DND-41 (cell line): ENCODE results near the gene FYB2.

Experiments used
- ATAC-seq: fragments of 200-7000 bp; cut with Tn5 transposase; 3 replicates; pipeline ENCODE4 v1.9.1; 2021; ENCODE audit warnings: low read depth; ENCODE audit not compliant: insufficient read depth
- DNase-seq: peaks from one replicate; pipeline ENCODE4 v3.0.0-alpha.2; 2020
- H2AFZ ChIP-seq: 2 replicates; pipeline ENCODE4 v1.6.0; 2012; ENCODE audit warnings: low read depth, low read length
- H3K27ac ChIP-seq: 2 replicates; pipeline ENCODE4 v1.5.1; 2012; ENCODE audit warnings: low read length, inconsistent platforms
- H3K27me3 ChIP-seq: fragments of 200-600 bp; sonication (generic); 2 replicates; pipeline ENCODE4 v1.6.0; 2012; ENCODE audit warnings: low read length, mild to moderate bottlenecking, inconsistent platforms; ENCODE audit not compliant: insufficient read depth, poor library complexity
- H3K36me3 ChIP-seq: 2 replicates; pipeline ENCODE4 v1.5.1; 2012; ENCODE audit warnings: low read length, inconsistent platforms; ENCODE audit not compliant: insufficient read depth
- H3K4me1 ChIP-seq: 2 replicates; pipeline ENCODE4 v1.5.1; 2012; ENCODE audit warnings: mild to moderate bottlenecking, low read length; ENCODE audit not compliant: insufficient read depth
- H3K4me2 ChIP-seq: 2 replicates; pipeline ENCODE4 v1.6.0; 2012; ENCODE audit warnings: mild to moderate bottlenecking, moderate library complexity, low read length, inconsistent platforms; ENCODE audit not compliant: insufficient read depth
- H3K4me3 ChIP-seq, 2 experiments: fragments of 200-600 bp in 1 of 2; shearing (Covaris generic) in 1 of 2; 2 replicates each; pipeline ENCODE4 v1.5.1; 2012 to 2016; ENCODE audit warnings: inconsistent platforms in 2 of 2, low read length in 2 of 2, mild to moderate bottlenecking in 2 of 2, low read depth in 1 of 2, moderate library complexity in 1 of 2
- H3K79me2 ChIP-seq: 2 replicates; pipeline ENCODE4 v1.6.0; 2012; ENCODE audit warnings: low read length, inconsistent platforms; ENCODE audit not compliant: insufficient read depth
- H3K9ac ChIP-seq: 2 replicates; pipeline ENCODE4 v1.6.0; 2012; ENCODE audit warnings: low read depth, mild to moderate bottlenecking, inconsistent platforms, low read length, moderate library complexity
- H3K9me3 ChIP-seq: 2 replicates; pipeline ENCODE4 v1.5.1; 2012; ENCODE audit warnings: low read length, moderate library complexity, mild to moderate bottlenecking, inconsistent platforms; ENCODE audit not compliant: insufficient read depth, severe bottlenecking
- H4K20me1 ChIP-seq: 2 replicates; pipeline ENCODE4 v1.6.0; 2012; ENCODE audit warnings: low read length; ENCODE audit not compliant: insufficient read depth
- CTCF ChIP-seq: IDR thresholded peaks from 2 replicates; pipeline ENCODE4 v1.5.1; 2012; ENCODE audit warnings: borderline replicate concordance, low read length, moderate library complexity, mild to moderate bottlenecking; ENCODE audit not compliant: poor library complexity, severe bottlenecking; ENCODE audit errors: extremely low read depth
- EZH2 ChIP-seq: IDR thresholded peaks from 3 replicates; pipeline ENCODE4 v1.6.1; 2012; ENCODE audit warnings: borderline replicate concordance, low read depth, mild to moderate bottlenecking, moderate library complexity, low read length, inconsistent platforms; ENCODE audit not compliant: severe bottlenecking

Gene FYB2

DNA sequence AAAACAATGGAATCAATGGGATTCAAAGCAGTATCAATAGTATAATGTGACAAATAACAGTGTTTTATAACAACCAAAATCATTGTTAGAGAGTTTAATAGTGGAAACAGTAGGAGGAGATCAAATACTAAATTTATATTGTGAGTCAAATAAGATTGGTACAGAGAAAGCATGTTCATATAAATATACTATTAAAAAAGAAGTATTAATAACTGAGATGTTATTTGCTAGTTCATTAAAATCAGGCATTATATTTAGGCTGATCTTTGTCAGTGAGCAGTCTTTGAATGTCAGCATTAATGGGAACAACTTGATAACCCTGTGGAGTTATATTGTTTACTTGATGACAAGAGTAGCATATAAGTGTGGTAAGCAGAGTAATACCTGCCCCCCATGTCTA is 143.4 kb downstream of the FYB2 start:
- Histone ChIP-seq H3K9me3 (no peaks in the 10 kb centered on the region), H3K36me3 (no peaks in the 10 kb centered on the region), H3K27ac (no peak overlapping the region), H3K4me2 (no peak overlapping the region), H4K20me1 (no peaks in the 10 kb centered on the region), H3K4me3 (no peak overlapping the region), H3K79me2 (no peaks in the 10 kb centered on the region), H3K27me3 (peaks cover 2% of the 10 kb centered on the region), H3K9ac (no peak overlapping the region), H2AFZ (no peak overlapping the region), H3K4me1 (no peaks in the 10 kb centered on the region)
- ATAC-seq (no peak), DNase-seq (no peak)
- TF ChIP-seq CTCF (no peak), EZH2 (no peak)

DNA sequence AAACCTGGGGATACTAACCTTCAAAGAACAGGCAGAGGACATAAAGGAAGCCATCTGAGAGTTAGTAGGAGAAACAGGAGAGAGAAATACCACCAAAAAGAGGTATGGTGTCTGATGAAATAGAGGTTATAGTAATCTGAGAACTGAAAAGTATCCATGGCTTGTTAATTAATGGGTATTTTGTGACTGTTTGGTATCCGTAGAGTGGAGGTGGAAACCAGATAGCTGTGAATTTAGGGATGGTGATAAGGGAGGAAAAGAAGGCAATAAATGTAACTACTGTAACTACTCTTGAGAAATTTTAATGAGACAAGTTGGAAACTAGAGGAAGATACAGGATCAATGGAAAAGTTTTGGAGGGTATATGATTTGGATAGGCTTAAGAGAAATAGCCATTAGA is 146.6 kb downstream of the FYB2 start:
- no peaks in the 10 kb centered on the region for H3K79me2 ChIP-seq
- H2AFZ ChIP-seq, result no peak overlapping the region
- H4K20me1 ChIP-seq, result no peaks in the 10 kb centered on the region
- H3K4me3 ChIP-seq, result no peak overlapping the region
- TF ChIP-seq CTCF (no peak), EZH2 (no peak)
- H3K36me3 ChIP-seq, result no peaks in the 10 kb centered on the region
- no peaks in the 10 kb centered on the region for H3K4me1 ChIP-seq
- peaks cover 2% of the 10 kb centered on the region for H3K27me3 ChIP-seq
- H3K27ac ChIP-seq, result no peak overlapping the region
- H3K9me3 ChIP-seq, result no peaks in the 10 kb centered on the region
- no peak overlapping the region for H3K4me2 ChIP-seq
- no peak for DNase-seq
- ATAC-seq, result no peak
- no peak overlapping the region for H3K9ac ChIP-seq

GRCh38 chr1:56671542-56671941 is 147.7 kb downstream of the FYB2 start:
- no peak for ATAC-seq
- no peak for DNase-seq
- no peak overlapping the region for H3K4me2 ChIP-seq
- no peak overlapping the region for H2AFZ ChIP-seq
- H4K20me1 ChIP-seq, result no peaks in the 10 kb centered on the region
- H3K4me1 ChIP-seq, result no peaks in the 10 kb centered on the region
- H3K79me2 ChIP-seq, result no peaks in the 10 kb centered on the region
- H3K27ac ChIP-seq, result no peak overlapping the region
- H3K36me3 ChIP-seq, result no peaks in the 10 kb centered on the region
- H3K9me3 ChIP-seq, result no peaks in the 10 kb centered on the region
- no peak overlapping the region for H3K4me3 ChIP-seq
- H3K9ac ChIP-seq, result no peak overlapping the region
- TF ChIP-seq CTCF (no peak), EZH2 (no peak)
- H3K27me3 ChIP-seq, result peaks cover 2% of the 10 kb centered on the region

DNA sequence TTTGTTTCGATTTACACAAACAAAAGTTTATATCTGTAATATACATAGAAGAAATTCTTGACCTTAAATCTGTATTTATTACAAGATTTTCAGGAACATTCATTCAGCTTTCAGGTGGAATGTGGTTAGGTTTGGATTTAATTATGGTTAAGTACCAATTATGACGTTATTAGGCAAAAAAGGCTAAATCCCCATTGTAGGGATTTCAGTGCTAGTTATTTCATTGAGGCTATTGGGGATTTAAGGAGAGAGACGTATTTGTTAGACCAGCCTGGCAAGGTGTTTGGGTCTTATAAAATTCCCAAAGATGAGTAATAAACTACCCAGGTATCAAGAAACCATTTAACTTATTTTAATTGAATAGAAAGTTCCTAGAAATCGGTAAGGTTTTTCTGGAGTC is 148.1 kb downstream of the FYB2 start:
- Histone ChIP-seq H3K36me3 (no peaks in the 10 kb centered on the region), H3K4me2 (no peak overlapping the region), H3K27ac (no peak overlapping the region), H2AFZ (no peak overlapping the region), H3K27me3 (peaks cover 2% of the 10 kb centered on the region), H3K4me3 (no peak overlapping the region), H4K20me1 (no peaks in the 10 kb centered on the region), H3K9me3 (no peaks in the 10 kb centered on the region), H3K4me1 (no peaks in the 10 kb centered on the region), H3K9ac (no peak overlapping the region), H3K79me2 (no peaks in the 10 kb centered on the region)
- no peak for TF ChIP-seq CTCF
- ATAC-seq (no peak), DNase-seq (no peak)
